ENCODE data around the gene UNC5A.

The UNC5A gene

DNA sequence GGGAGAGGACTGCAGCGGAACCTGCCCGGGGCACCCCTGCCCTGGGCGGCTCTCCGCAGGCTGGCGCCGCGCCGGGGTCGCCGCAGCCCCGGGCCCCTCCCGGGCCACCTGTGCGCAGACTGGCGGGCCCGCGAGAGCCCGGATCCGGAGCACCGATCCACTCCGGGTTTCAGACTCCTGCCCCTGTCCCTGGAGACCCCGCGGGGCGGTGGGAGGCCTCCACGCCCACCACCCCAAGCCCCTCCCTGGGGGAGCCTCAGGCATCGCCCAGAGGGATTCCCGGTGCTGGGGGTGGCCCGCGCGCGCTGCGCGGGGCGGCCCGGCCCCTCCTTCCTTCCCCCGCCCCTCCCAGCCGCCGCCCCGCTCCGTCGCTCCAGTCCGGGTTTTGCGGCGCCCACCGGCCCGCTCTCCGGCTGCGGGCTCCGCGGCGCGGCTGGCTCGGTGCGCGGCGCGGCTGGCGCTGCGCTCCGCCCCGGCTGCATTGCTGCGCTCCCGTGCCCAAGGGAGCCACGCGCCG, at the start of gene UNC5A:
TSS of gene UNC5A (plus strand) at position 479 of the 517 bp plus-strand sequence. CDS start 192 bp downstream, outside the sequence.
- DNase-seq: peak; percentile 79 to 89 (median 87)

DNA sequence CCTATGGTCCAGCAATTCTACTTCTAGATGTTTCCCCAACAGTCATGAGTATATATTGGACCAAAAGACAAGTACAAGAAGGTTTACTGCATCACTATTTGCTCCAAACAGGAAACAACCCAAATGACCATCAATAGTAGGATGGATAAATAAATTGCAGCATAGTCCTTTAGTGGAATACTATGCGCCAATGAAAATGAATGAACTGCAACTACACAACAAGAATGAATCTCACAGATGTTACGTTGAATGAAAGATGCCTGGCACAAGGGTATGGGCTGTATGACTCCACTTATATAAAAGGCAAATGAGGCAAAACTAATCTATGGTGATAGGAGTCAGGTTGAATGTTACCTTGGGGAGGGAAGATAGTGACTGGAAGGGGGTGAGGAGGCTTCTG, 48.6 kb upstream of the UNC5A start:
- no peak for DNase-seq

DNA sequence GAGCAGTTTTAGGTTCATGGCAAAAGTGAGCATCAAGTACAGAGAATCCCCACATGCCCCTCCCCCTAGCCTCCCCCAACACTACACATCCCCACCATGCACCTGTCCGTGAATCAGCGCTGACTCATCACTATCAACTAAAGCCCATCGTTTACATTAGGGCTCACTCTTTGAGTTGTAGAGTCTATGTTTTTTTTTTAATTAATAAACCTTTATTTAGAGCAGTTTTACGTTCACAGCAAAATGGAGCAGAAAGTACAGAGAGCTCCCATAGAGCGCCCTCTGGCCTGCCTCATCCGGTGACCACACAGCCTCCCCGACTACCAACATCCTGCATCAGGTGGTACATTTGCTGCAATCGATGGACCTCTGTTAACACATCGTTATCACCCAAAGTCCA, 47.9 kb upstream of the UNC5A start:
- DNase-seq: peak in 1 of 3 experiments; percentile 10

DNA sequence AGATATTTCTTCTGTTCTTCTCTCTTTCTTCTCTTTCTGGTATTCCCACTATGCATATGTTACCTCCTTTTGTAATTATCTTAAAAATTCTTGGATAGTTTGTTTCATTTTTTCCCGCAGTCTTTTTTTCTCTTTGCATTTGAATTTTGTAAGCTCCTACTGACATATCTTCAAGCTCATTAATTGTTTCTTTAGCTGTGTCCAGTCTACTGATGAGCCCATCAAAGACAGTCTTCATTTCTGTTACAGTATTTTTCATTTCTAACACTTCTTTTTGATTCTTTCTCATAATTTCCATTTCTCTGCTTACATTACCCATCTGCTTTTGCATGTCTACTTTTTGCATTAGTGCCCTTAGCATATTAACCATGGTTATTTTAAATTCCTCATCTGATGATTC, 44.7 kb upstream of the UNC5A start:
- no peak for DNase-seq

DNA sequence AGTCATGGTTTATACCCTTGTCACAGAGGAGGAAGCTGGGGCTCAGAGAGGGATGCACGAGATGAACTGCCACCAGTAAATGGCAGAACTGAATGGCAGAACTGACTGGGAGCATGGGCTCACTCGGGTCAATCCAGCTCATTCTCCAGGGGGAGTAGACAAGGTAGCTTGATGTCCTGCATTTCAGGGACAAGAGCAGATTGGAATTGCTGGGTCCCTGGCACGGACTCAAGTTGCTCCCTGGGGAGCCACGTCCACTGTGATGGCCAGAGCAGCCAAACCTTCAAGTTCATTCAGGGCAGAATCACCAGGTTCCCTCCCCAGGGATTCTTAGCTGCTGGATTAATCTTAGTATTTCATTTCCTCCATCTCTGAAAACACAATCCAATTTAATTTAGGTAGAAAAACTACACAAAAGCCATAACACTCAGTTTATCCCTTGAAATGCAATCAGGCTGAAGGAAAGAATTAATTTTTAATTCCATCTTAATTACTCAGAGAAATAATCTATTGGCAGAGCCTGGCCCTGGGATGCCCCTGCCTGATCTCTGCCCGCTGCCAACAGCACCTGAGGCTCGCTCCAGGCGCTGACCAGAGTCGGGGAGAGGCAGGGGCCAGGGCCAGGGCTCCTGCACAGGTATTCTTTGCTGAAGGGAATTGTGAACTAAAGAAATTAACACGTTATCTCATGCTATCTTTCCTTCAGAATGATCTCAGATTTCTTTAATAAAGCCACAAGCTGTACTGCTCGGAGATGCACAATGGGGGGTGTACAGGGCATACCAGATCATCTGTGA, 42.0 kb upstream of the UNC5A start:
- DNase-seq: no peak

DNA sequence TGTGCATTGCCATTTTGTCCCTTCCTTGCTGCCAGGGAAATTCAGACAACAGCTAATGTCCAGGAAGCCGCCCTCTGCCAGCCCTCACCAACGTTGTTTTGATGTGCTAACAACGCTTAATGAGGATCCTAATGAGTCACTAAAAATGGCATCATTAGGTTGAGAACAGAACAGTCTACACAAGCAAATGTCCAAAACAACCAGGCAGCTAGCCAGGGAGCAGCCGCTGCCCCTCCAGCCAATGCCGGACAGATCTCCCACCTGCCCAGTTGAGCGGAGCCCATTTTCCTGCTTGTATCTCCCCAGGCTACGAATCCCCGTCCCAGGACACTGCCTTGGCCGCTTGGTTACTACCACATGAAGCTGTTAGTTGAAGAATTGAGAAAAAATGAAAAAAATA, 40.4 kb upstream of the UNC5A start:
- DNase-seq: no peak

DNA sequence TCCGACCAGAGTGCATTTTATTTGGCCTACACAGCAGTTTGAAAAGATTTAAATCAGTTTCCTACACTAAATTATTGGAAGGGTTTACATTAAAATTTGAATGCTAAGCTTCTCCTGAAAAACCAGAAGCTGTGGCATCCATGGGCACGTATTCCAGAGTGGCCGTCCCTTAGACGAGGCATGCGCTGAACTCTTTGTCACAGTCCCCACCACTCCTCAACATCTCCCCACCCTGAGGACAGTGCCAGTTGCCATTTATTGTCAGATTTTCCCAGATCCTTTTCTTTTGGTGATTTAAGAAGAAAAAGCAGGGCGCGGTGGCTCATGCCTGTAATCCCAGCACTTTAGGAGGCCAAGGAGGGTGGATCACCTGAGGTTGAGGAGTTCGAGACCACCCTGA, 39.9 kb upstream of the UNC5A start:
- DNase-seq: no peak

DNA sequence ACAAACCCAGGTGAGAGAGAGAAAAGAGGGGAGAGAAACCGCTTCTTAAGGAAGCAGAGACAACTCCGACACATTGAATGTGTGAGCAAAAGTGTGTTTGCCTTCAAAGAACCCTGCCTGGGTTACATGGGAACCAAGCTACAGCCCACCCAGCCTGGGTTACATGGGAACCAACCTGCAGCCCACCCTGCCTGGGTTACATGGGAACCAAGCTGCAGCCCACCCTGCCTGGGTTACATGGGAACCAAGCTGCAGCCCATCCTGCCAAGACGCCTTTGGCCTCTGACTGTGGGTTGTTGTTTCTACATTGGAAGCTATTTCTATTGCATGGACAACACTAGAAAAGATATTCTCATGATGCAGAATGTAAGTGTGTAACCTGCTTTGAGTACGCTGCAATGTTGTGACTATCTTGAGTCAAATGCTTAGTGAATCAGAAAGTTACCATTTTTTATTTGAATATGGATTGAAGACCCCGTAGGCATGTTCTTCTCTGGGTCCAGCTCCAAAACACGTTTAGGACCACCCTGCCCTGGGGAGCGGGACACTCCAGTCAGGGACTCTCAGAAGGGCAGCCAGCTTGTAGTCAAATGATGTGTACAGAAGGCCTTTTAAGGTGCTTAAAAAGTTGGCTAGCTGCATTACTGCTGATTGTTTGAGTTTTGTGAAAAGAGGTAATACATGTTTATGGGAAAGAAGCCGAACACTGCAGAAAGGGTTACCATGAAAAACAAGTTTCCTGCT, 39.1 kb upstream of the UNC5A start:
- DNase-seq: no peak

DNA sequence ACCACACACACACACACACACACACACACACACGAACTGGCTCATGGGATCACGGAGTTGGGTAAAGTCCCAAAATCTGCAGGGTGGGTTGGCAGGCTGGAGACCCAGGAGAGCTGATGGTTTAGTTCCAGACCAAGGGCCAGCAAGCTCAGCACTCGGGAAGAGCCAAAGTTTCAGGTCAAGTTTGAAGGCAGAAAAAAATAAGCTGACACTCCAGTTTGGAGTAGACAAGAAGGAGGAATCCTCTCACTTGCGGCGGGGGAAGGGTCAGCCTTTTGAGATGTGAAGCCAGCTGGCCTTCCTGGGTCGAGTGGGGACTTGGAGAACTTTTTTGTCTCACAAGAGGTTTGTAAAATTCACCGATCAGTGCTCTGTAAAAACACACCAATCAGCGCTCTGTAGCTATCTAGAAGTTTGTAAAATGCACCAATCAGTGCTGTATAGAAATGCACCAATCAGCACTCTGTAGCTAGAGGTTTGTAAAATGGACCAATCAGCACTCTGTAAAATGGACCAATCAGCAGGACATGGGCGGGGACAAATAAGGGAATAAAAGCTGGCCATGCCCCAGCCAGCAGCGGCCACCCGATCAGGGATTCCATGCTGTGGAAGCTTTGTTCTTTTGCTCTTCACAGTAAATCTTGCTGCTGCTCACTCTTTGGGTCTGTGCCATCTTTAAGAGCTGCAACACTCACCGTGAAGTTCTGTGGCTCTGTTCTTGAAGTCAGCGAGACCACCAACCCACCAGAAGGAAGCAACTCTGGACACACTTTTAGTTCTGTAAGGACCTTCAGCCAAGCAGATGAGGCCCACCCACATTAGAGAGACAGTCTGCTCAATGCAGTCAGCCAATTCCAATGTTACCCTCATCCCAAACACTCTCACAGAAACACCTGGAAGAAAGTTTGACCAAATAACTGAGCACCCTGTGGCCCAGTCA, 37.8 kb upstream of the UNC5A start:
- DNase-seq: no peak

DNA sequence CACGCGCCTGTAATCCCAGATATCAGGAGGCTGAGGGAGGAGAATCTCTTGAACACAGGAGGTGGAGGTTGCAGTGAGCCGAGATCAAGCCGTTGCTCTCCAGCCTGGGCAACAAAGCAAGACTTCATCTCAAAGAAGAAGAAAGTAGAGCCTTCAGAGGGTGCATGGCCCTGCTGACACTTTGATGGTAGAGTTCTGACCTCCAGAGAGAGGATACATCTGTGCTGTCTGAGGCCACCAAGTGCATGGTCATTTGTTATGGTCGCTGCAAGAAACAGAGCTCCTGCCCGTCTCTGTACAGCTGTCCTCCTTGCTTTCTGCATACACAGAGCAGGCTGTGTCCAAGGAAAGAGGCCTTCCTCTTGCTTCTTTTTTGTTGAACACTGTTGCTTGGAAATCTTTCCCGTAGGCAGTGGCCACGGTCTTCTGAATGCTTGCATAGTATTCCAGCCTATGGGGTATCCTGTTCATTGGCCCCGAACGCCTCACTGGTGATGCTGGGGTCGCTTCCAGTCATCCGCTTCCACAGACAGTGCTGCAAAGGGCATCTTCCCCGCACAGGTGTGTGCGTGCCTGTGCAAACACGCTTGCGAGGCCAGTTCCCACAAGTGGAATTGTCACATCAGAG, 36.8 kb upstream of the UNC5A start:
- DNase-seq: no peak

DNA sequence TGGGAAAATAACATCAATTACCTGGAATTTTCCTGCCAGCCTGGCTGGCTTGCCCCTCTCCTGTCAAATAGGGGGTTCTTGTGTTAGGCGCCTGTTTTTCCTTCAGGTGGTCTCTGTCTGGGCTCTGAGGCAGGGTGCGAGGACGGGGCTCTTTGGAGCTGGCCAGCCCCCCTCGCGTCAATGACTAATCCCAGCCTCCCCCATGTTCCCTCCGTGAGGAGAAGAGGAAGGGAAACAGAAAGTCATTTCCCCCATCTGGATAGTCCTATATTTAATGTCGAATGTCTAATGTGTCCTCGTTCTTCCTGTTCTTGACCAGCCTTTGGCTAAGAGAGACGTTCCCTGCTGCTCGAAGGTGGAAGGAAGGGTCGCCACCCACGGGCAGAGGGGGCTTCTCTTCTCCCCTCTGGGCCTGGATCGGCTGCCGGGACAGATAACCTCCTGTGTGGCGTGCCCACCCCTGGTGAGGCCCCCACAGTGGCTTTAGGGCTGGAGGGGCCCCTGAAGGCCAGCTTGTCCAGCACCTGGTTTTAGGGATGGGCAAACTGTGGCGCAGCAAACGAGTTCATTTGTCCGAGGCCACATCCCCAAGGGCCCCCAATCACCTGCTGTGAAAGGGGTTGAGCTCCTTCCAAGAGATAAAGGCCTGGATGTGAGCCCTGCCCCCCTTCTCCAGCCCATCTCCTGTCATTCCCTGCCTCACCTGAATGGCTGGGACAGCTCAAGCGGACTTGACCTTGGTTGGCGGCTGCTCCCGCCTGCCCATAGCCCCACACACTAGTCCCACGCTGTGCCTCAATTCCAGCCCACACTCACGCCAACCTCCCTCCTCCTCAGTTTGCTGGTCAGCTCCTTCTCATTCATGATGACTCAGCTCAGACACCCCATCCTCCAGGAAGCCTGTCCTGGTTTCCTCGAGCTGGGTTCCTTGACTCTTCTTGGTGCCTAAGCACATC, 35.9 kb upstream of the UNC5A start:
- DNase-seq: no peak

DNA sequence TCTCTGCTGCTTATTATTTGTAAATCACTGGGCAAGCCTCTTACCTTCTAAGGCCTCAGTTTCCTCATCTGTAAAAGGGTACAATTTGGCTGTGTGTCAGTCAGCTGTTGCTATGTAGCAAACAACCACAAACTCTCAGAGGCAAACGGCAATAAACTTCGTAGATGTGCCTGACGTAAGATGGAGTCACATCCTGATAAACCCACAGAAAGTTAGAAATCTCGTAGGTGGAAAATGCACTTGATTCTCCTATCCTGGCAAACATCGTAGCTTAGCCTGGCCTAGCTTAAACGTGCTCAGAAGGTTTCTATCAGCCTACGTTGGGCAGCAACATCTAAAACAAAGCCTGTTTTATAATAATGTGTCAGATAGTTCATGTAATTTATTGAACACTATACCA, 35.0 kb upstream of the UNC5A start:
- no peak for DNase-seq

DNA sequence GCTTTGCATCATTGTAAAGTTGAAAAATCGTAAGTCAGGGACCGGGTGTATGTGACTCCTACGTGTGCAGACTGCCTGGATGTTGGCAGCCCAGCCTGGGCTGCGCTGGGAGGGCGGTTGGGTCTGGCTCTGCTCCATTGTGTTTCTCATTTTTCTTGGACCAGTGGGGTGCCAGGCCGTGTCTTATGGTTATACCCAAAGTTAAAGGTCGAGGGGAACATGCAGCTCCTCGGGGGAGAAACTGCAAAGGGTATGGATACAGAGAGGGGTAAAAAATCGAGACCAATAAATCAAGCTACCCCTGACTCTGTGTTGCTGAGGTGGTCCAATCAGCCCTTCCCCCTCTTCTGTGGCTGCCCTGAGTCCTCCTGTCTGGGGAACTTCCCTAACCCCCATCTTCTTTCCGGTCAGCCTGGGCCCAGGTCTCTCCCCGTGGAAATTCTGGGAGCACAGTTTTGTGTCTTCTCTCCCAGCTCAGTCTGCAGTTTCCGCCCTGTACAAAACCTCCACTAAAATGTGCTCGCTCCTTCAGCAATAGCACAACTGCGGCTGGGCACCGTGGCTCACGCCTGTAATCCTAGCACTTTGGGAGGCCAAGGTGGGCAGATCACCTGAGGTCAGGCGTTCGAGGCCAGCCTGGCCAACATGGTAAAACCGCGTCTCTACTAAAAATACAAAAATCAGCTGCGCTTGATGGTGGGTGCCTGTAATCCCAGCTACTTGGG, 34.1 kb upstream of the UNC5A start:
- no peak for DNase-seq

DNA sequence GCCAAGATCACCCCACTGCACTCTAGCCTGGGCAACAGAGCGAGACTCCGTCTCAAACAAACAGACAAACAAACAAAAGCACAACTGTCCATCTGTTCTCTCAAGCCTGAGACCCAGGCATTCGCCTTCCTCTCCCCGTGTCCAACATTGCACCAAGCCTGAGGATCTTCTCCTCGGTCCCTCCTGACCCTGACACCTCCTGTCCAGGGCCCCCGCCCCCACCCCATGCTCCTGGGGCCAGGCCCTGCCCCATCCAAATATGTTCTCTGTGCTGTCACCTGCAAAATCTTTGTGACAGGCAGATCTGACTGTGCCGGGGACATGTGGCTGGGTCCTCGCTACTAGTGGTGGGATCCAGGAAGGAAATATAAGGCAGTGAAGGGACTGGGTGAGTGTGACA, 33.4 kb upstream of the UNC5A start:
- no peak for DNase-seq

DNA sequence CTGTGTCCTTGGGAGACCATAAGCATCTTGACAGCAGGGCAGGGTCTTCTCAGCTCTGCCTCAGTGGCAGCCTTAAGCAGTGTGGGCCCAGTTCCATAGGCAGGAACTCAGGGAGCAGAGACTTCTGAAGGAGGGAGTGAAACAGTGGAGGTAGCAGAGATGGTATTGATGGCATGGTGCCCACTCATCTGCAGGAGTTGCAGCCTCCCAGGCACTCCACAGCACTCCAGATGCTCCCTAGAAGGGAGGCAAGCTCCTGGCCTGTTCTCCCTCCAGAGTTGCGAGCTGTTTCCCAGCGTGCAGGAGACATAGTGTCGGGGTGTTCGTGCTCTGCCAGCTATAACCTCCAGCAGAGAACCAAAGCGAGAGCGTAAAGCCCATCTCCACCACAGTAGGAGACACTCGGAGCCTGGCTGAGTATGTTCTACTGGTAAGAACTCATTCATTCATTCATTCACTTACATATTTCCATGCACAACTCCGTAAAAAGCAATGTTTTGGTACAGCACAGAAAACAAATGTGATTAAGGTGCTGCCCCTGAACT, 31.4 kb upstream of the UNC5A start:
- DNase-seq: no peak

DNA sequence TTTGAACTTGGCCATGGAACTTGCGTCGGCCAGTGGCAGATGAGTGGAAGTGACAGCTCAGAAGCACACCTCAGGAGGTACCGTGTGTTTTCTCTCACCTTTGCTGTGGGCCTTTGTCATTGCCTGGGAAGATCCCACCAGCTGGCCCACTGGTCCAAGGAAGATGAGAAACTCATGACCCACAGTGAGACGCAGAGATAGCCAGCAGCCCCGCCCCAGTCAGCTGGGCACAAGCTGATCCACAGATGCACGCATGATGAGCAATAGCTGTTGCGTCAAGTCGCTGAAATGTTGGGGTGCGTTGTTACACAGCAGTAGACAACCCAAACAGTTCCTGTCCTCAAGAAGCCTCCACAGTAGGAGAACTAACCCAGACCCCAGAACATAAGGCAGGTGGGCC, 30.8 kb upstream of the UNC5A start:
- no peak for DNase-seq

DNA sequence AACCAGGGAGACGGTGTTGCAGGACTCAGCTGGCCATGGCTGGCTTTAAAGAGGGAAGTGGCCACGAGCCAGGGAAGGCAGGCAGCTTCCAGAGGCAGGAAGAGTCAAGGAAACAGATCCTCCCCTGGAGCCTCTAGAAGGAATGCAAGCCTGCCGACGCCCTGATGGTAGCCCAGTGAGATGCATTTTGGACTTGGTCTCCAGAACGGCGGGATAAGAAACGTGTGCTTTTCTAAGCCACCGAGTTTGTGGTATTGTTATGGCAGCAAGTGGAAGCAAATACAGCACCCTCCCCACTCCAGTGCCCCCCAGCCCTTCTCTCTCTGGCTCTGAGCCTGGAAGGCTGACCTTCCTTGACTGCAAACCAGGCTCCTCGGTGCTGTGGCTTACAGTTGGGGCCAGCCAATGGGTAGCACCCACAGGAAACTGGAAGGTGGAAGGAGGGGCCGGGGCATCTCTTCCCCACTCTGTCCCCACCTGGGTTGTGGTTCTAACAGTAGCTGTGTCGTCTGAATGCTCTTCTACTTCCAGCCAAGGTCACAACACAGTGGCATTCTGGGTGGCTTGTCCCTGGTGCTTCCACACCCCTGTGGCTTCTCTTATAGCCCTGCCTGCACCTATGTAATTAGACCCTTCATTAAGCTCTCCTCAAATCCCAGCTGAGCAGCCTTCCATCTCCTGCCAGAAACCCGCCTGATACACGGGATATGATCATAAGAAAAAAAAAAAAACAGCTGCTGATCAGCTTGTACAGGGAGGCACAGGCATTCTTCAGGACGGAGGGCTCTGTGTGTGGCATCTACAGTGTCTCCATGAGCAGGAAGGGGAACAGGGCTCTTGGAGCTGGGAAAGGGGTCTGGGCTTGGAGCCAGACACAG, 29.9 kb upstream of the UNC5A start:
- peak in 1 of 3 experiments; percentile 69 for DNase-seq

DNA sequence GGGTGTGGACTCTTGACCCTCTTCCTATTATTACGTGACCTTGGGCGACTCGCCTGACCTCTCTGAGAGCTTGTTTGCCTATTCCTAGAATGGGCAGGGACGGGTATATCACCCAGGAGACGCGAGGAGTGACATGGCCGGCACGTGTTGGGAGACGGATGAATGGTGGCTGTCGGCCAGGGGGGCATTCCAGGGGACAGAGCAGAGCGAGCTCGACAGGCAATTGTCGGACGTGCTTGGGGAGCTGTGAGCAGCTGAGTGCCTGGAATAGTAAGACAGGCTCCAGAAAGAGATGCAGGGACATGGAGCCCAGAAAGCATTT, 29.3 kb upstream of the UNC5A start:
- DNase-seq: peak in 1 of 3 experiments; percentile 55

Measured in NCI-H1417 (cell line).